Psoas muscle (tissue), 8 donors: Measurements from ENCODE around the gene TTC6. TPM values are rescaled to one million over a fixed set of nuclear protein-coding genes. Genes with fewer than 3 reads are reported as not detected.
"Not testable (repeated sequence)": the region's sequence is repeated elsewhere in the genome, so short reads cannot be mapped to it uniquely, and the experiment has no call there.

ENCODE experiments used
- ATAC-seq, 4 donors: fragments of 200-7000 bp; cut with Tn5 transposase; one replicate each; pipeline ENCODE4 v1.9.1; 2020; ENCODE audit warnings: moderate library complexity in 3 of 4, mild to moderate bottlenecking in 2 of 4
- DNase-seq, 2 donors: peaks; one replicate each; pipeline ENCODE4 v3.0.0-alpha.2; 2020
- H3K27ac ChIP-seq: fragments of 200-600 bp; one replicate; pipeline ENCODE4 v1.8.0; 2022
- H3K27me3 ChIP-seq, 3 donors: fragments of 200-600 bp in 1 of 3; one replicate each; pipeline versions ENCODE4 v1.6.1 to v1.8.0; 2013 to 2022; ENCODE audit warnings: low read length in 2 of 3, mild to moderate bottlenecking in 2 of 3, moderate library complexity in 1 of 3; ENCODE audit not compliant: insufficient read depth in 3 of 3
- H3K36me3 ChIP-seq, 2 donors: fragments of 200-600 bp in 1 of 2; one replicate each; pipeline versions ENCODE4 v1.6.1 to v1.8.0; 2013 to 2022; ENCODE audit warnings: low read depth in 1 of 2, mild to moderate bottlenecking in 1 of 2, moderate library complexity in 1 of 2; ENCODE audit not compliant: insufficient read depth in 1 of 2
- H3K4me1 ChIP-seq: fragments of 200-600 bp; one replicate; pipeline ENCODE4 v1.8.0; 2022
- H3K4me3 ChIP-seq: fragments of 200-600 bp; one replicate; pipeline ENCODE4 v1.8.0; 2022; ENCODE audit warnings: mild to moderate bottlenecking
- H3K9me3 ChIP-seq: fragments of 200-600 bp; one replicate; pipeline ENCODE4 v1.8.0; 2022
- CTCF ChIP-seq: fragments of 200-600 bp; IDR thresholded peaks from one replicate; pipeline ENCODE4 v1.8.0; 2022; ENCODE audit warnings: antibody characterized with exemption
- WGBS, 3 donors: extraction: QIAGEN DNeasy Blood & Tissue Kit; methylation state at CpG; one replicate each; pipeline versions ENCODE4 v1.1.6 to v1.1.7; 2013; 5-methylcytosine and 5-hydroxymethylcytosine counted together
- intact Hi-C, 2 donors: fragments of 100-400 bp; cut with DNase I; formaldehyde crosslinking; loops; one replicate each; pipeline versions ENCODE4 v1.11.0 to v1.14.2; 2022
- polyA plus RNA-seq, 3 donors: library from polyadenylated mRNA; stranded (reverse); fragments of 200-250 nt; gene quantifications; one replicate each; pipeline ENCODE4 v1.2.3, GENCODE V29; 2013
- total RNA-seq, 4 donors: library from RNA; stranded (reverse); fragmentation: NEBNext Ultra II Directional in 2 of 4; extraction: Animal tissue kit (Norgen Biotek cat#: 25700) in 2 of 4; gene quantifications; one replicate each; pipeline versions ENCODE4 v1.2.1 to v1.2.4, GENCODE V29; 2021 to 2023
- donor health status: healthy with polysubstance abuse.
- donor health status: DM: no; HTN: no; CAD: no; lungs with moderate emphysema.
- donor health status: Bipolar disorder and iron deficiency.
- donor health status: healthy.
- donor health status: DM: yes; HTN: yes; CAD: no.
- donor health status: DM: no; HTN: no; CAD: no.
- donor health status: DM: no; HTN: no; CAD: no.
- donor health status: DM: yes; HTN: yes; CAD: no.

TTC6 gene
- total and polyA plus RNA-seq, 7 donors = not detected

GRCh38 chr14:37553935-37554550, 41.4 kb upstream of the TTC6 start:
- Histone ChIP-seq H3K27ac (no peak overlapping the region), H3K27me3 (no peaks in the 10 kb centered on the region), H3K36me3 (no peaks in the 10 kb centered on the region), H3K4me1 (no peaks in the 10 kb centered on the region), H3K4me3 (no peak overlapping the region), H3K9me3 (no peaks in the 10 kb centered on the region)
- ATAC-seq = no peak
- TF ChIP-seq CTCF = no peak
- intact Hi-C loops = no loop called here
- no peak for DNase-seq
- WGBS, 3 donors = 94 to 96% (median 96%) methylated on average over 1 of the region's 1 CpG

GRCh38 chr14:37555596-37555995, 39.8 kb upstream of the TTC6 start:
- DNase-seq, intact Hi-C loops, ATAC-seq, H3K36me3 ChIP-seq, H3K9me3 ChIP-seq, H3K27me3 ChIP-seq, H3K4me3 ChIP-seq, H3K4me1 ChIP-seq, H3K27ac ChIP-seq: not testable (repeated sequence)
- WGBS, 3 donors = 90 to 100% (median 96%) methylated on average over 3 to 27 of the region's 33 CpGs

- 85 to 92% (median 92%) methylated on average over 4 of the region's 4 CpGs for WGBS, 3 donors
- DNase-seq (no peak), ATAC-seq (no peak)
- no peak overlapping the region for H3K27ac ChIP-seq
- H3K9me3 ChIP-seq = no peaks in the 10 kb centered on the region
- intact Hi-C loops = no loop called here
- no peaks in the 10 kb centered on the region for H3K36me3 ChIP-seq
- no peaks in the 10 kb centered on the region for H3K4me1 ChIP-seq
- no peaks in the 10 kb centered on the region for H3K27me3 ChIP-seq
- no peak overlapping the region for H3K4me3 ChIP-seq
- no peak for TF ChIP-seq CTCF
These were observed 36.7 kb upstream of the TTC6 start for GRCh38 chr14:37558740-37559139.

- Histone ChIP-seq H3K36me3 (no peaks in the 10 kb centered on the region), H3K27ac (no peak overlapping the region), H3K27me3 (no peaks in the 10 kb centered on the region), H3K4me1 (no peaks in the 10 kb centered on the region), H3K4me3 (no peak overlapping the region), H3K9me3 (no peaks in the 10 kb centered on the region)
- intact Hi-C loops = no loop called here
- ATAC-seq (no peak), DNase-seq (no peak)
- WGBS, 3 donors = 71 to 76% (median 71%) methylated on average over 6 of the region's 6 CpGs
- TF ChIP-seq CTCF = no peak
These were observed 36.0 kb upstream of the TTC6 start for GRCh38 chr14:37559386-37559785.

- 67 to 78% (median 72%) methylated on average over 2 of the region's 2 CpGs for WGBS, 3 donors
- Histone ChIP-seq H3K9me3 (no peaks in the 10 kb centered on the region), H3K36me3 (no peaks in the 10 kb centered on the region), H3K27me3 (no peaks in the 10 kb centered on the region), H3K4me1 (no peaks in the 10 kb centered on the region), H3K4me3 (no peak overlapping the region), H3K27ac (no peak overlapping the region)
- ATAC-seq (no peak), DNase-seq (no peak)
- intact Hi-C loops = no loop called here
- TF ChIP-seq CTCF = no peak
These were observed 32.2 kb upstream of the TTC6 start for GRCh38 chr14:37563189-37563588.
